Prostate gland (tissue), 2 donors: ENCODE results near the gene POMGNT2. TPM values are rescaled to one million over a fixed set of nuclear protein-coding genes. Genes with fewer than 3 reads are reported as not detected.

Experiments
- DNase-seq: peaks from one replicate; pipeline ENCODE4 v3.0.0-alpha.2; 2019; ENCODE audit warnings: low spot score
- H3K27ac ChIP-seq, 2 donors: fragments of 200-600 bp; sonication (generic); 2 replicates each; pipeline ENCODE4 v1.5.1; 2017 to 2019
- H3K27me3 ChIP-seq: fragments of 200-600 bp; sonication (generic); replicated peaks from 2 replicates; pipeline ENCODE4 v1.5.1; 2019; ENCODE audit not compliant: insufficient read depth
- H3K36me3 ChIP-seq, 2 donors: fragments of 200-600 bp; sonication (generic); 1 replicate in 1 of 2; 2 replicates in 1 of 2; pipeline versions ENCODE4 v1.5.1 to v1.8.1; 2017 to 2019
- H3K4me1 ChIP-seq: fragments of 200-600 bp; sonication (generic); replicated peaks from 2 replicates; pipeline ENCODE4 v1.5.1; 2019
- H3K4me3 ChIP-seq, 2 donors: fragments of 200-600 bp; sonication (generic); 2 replicates each; pipeline ENCODE4 v1.5.1; 2017 to 2019
- H3K9me3 ChIP-seq: fragments of 200-600 bp; sonication (generic); 2 replicates; pipeline ENCODE4 v1.5.1; 2017
- CTCF ChIP-seq, 4 experiments: fragments of 200-600 bp in 2 of 4; fragments of 450-650 bp in 2 of 4; sonication (generic) in 2 of 4; IDR thresholded peaks; 1 replicate in 3 of 4; 2 replicates in 1 of 4; pipeline ENCODE4 v1.5.1; 2016 to 2019; ENCODE audit warnings: antibody characterized with exemption in 4 of 4, mild to moderate bottlenecking in 2 of 4, moderate library complexity in 2 of 4
- POLR2A ChIP-seq: fragments of 450-650 bp; IDR thresholded peaks from one replicate; pipeline ENCODE4 v1.6.1; 2016; ENCODE audit warnings: antibody characterized with exemption, mild to moderate bottlenecking
- POLR2AphosphoS5 ChIP-seq: sonication (generic); formaldehyde crosslinking; IDR thresholded peaks from one replicate; pipeline ENCODE4 v1.6.1; 2017; ENCODE audit warnings: antibody characterized with exemption
- WGBS: methylation state at CpG from one replicate; pipeline ENCODE4 v1.1.5; 2018; 5-methylcytosine and 5-hydroxymethylcytosine counted together
- intact Hi-C: fragments of 100-400 bp; cut with DNase I; formaldehyde crosslinking; loops from one replicate; pipeline ENCODE4 v1.14.2; 2022
- total RNA-seq, 2 donors: library from RNA; depleted of rRNA; stranded (reverse); fragments of >200 nt; gene quantifications; one replicate each; pipeline ENCODE4 v1.1.0, GENCODE V29; 2016

The POMGNT2 gene
- total RNA-seq, 2 donors from 2014 or later: 20.7 to 46.5 TPM

GRCh38 chr3:43089081-43089480 lies 16.8 kb downstream of the POMGNT2 start:
- TF ChIP-seq CTCF (IDR thresholded peaks at IDR 0.05) (no peak), POLR2A (no peak), POLR2AphosphoS5 (no peak)
- Histone ChIP-seq H3K27ac (no peak overlapping the region), H3K27me3 (no peaks in the 10 kb centered on the region), H3K4me3 (no peak overlapping the region), H3K9me3 (no peaks in the 10 kb centered on the region), H3K36me3 (no peaks in the 10 kb centered on the region), H3K4me1 (no peaks in the 10 kb centered on the region)
- intact Hi-C loops: loop anchor here (5.0 kb wide), 1 partner anchor 127 kb away; no protein-coding TSS in a partner anchor
- WGBS: 99% methylated on average over 4 of the region's 4 CpGs
- DNase-seq: no peak

GRCh38 chr3:43087249-43087776 lies 18.6 kb downstream of the POMGNT2 start:
- no peak for DNase-seq
- TF ChIP-seq POLR2A (no peak), POLR2AphosphoS5 (no peak), CTCF (IDR thresholded peaks at IDR 0.05) (no peak)
- intact Hi-C loops: loop anchor here (5.0 kb wide), 1 partner anchor 125 kb away; no protein-coding TSS in a partner anchor
- Histone ChIP-seq H3K4me1 (no peaks in the 10 kb centered on the region), H3K27ac (no peak overlapping the region), H3K4me3 (no peak overlapping the region), H3K27me3 (no peaks in the 10 kb centered on the region), H3K36me3 (no peaks in the 10 kb centered on the region), H3K9me3 (no peaks in the 10 kb centered on the region)
- 92% methylated on average over 5 of the region's 5 CpGs for WGBS

GRCh38 chr3:43086460-43087165 lies 19.3 kb downstream of the POMGNT2 start:
- no peaks in the 10 kb centered on the region for H3K9me3 ChIP-seq
- 61% methylated on average over 6 of the region's 6 CpGs for WGBS
- no peaks in the 10 kb centered on the region for H3K36me3 ChIP-seq
- intact Hi-C loops: loop anchor here (5.0 kb wide), 1 partner anchor 124 kb away; no protein-coding TSS in a partner anchor
- DNase-seq: no peak
- H3K27me3 ChIP-seq: no peaks in the 10 kb centered on the region
- no peak overlapping the region for H3K4me3 ChIP-seq
- no peak overlapping the region for H3K27ac ChIP-seq
- no peak for TF ChIP-seq POLR2A
- peak; percentile 7 for TF ChIP-seq POLR2AphosphoS5
- no peak for TF ChIP-seq CTCF (IDR thresholded peaks at IDR 0.05)
- no peaks in the 10 kb centered on the region for H3K4me1 ChIP-seq

- Histone ChIP-seq H3K27me3 (no peaks in the 10 kb centered on the region), H3K9me3 (no peaks in the 10 kb centered on the region), H3K4me3 (no peak overlapping the region), H3K36me3 (peaks cover 0 to 5% of the 10 kb centered on the region in 2 donors), H3K4me1 (no peaks in the 10 kb centered on the region), H3K27ac (no peak overlapping the region)
- WGBS: 97% methylated on average over 2 of the region's 2 CpGs
- no peak for DNase-seq
- TF ChIP-seq POLR2A (no peak), CTCF (IDR thresholded peaks at IDR 0.05) (no peak), POLR2AphosphoS5 (no peak)
- intact Hi-C loops: no loop called here
These were observed 23.4 kb downstream of the POMGNT2 start for GRCh38 chr3:43082457-43082856.

GRCh38 chr3:43081796-43082195 lies 24.1 kb downstream of the POMGNT2 start:
- no peak for TF ChIP-seq POLR2A
- TF ChIP-seq POLR2AphosphoS5: no peak
- TF ChIP-seq CTCF (IDR thresholded peaks at IDR 0.05): no peak
- H3K27ac ChIP-seq: no peak overlapping the region
- H3K4me1 ChIP-seq: no peaks in the 10 kb centered on the region
- H3K27me3 ChIP-seq: no peaks in the 10 kb centered on the region
- WGBS: 79% methylated on average over 5 of the region's 5 CpGs
- DNase-seq: no peak
- peaks cover 0 to 5% of the 10 kb centered on the region in 2 donors for H3K36me3 ChIP-seq
- H3K4me3 ChIP-seq: no peak overlapping the region
- H3K9me3 ChIP-seq: no peaks in the 10 kb centered on the region
- intact Hi-C loops: no loop called here
